ENCODE measurements around the gene SLC16A13.

SLC16A13 gene

GRCh38 chr17:7011415-7011814 lies 24.4 kb upstream of the SLC16A13 start:
- no peak for FAIRE-seq
- no peak for DNase-seq (ENCODE audit: insufficient read length, low spot score)

- no peak for DNase-seq (ENCODE audit: insufficient read length, low spot score)
- no peak for FAIRE-seq
Observed at GRCh38 chr17:7011942-7012254, 23.9 kb upstream of the SLC16A13 start.

GRCh38 chr17:7014261-7014994 lies 21.4 kb upstream of the SLC16A13 start:
- FAIRE-seq (peak; percentile 93), DNase-seq (ENCODE audit: insufficient read length, low spot score) (peak; percentile 96)

GRCh38 chr17:7014995-7015958 lies 20.5 kb upstream of the SLC16A13 start:
- DNase-seq (ENCODE audit: insufficient read length, low spot score) (no peak), FAIRE-seq (no peak)

GRCh38 chr17:7016418-7016817 lies 19.4 kb upstream of the SLC16A13 start:
- DNase-seq (ENCODE audit: insufficient read length, low spot score) (no peak), FAIRE-seq (no peak)

GRCh38 chr17:7016886-7017826 lies 18.7 kb upstream of the SLC16A13 start:
- FAIRE-seq (no peak), DNase-seq (ENCODE audit: insufficient read length, low spot score) (no peak)

GRCh38 chr17:7017827-7018200 lies 18.0 kb upstream of the SLC16A13 start:
- FAIRE-seq (no peak), DNase-seq (ENCODE audit: insufficient read length, low spot score) (no peak)

- no peak for FAIRE-seq
- no peak for DNase-seq (ENCODE audit: insufficient read length, low spot score)
Observed at GRCh38 chr17:7018331-7018964, 17.4 kb upstream of the SLC16A13 start.

GRCh38 chr17:7019367-7019766 lies 16.4 kb upstream of the SLC16A13 start:
- DNase-seq (ENCODE audit: insufficient read length, low spot score) (no peak), FAIRE-seq (no peak)

- DNase-seq (ENCODE audit: insufficient read length, low spot score) (no peak), FAIRE-seq (no peak)
Observed at GRCh38 chr17:7019839-7020519, 15.8 kb upstream of the SLC16A13 start.

GRCh38 chr17:7020894-7021664 lies 14.7 kb upstream of the SLC16A13 start:
- no peak for DNase-seq (ENCODE audit: insufficient read length, low spot score)

GRCh38 chr17:7021993-7022778 lies 13.6 kb upstream of the SLC16A13 start:
- DNase-seq (ENCODE audit: insufficient read length, low spot score): peak; percentile 85
- FAIRE-seq: peak; percentile 93

More at GRCh38 chr17:7020894-7021664, 14.7 kb upstream of the SLC16A13 start:
- no peak for FAIRE-seq

- no peak for DNase-seq (ENCODE audit: insufficient read length, low spot score)
- no peak for FAIRE-seq
Observed at GRCh38 chr17:7022781-7023571, 12.8 kb upstream of the SLC16A13 start, which contains the start of gene BCL6B. Gene BCL6B, plus strand, starts transcription at chr17:7023050. Its CDS starts 622 bp downstream, at chr17:7023672.

- no peak for FAIRE-seq
- no peak for DNase-seq (ENCODE audit: insufficient read length, low spot score)
Observed at GRCh38 chr17:7023576-7024401, 12.0 kb upstream of the SLC16A13 start.

- DNase-seq (ENCODE audit: insufficient read length, low spot score): no peak
- no peak for FAIRE-seq
Observed at GRCh38 chr17:7024402-7024785, 11.4 kb upstream of the SLC16A13 start.

GRCh38 chr17:7025245-7025644 lies 10.6 kb upstream of the SLC16A13 start:
- FAIRE-seq (no peak), DNase-seq (ENCODE audit: insufficient read length, low spot score) (no peak)

Data from HTR-8/SVneo (cell line).